Skeletal muscle satellite cell (primary cell): ENCODE data around the gene HDAC9.

Source experiments
- H3K27me3 ChIP-seq: 2 replicates; pipeline ENCODE4 v1.7.0; 2013; ENCODE audit warnings: low read length; ENCODE audit not compliant: control insufficient read depth, insufficient read depth
- H3K36me3 ChIP-seq: 2 replicates; pipeline ENCODE4 v1.7.0; 2013; ENCODE audit warnings: mild to moderate bottlenecking, control low read depth, low read length; ENCODE audit not compliant: insufficient read depth
- H3K4me1 ChIP-seq: 2 replicates; pipeline ENCODE4 v1.7.0; 2013; ENCODE audit warnings: low read length; ENCODE audit not compliant: control insufficient read depth, insufficient read depth
- H3K4me2 ChIP-seq: 2 replicates; pipeline ENCODE4 v1.7.0; 2013; ENCODE audit warnings: mild to moderate bottlenecking, low read length
- H3K4me3 ChIP-seq: 2 replicates; pipeline ENCODE4 v1.7.0; 2013; ENCODE audit warnings: low read length
- H3K9ac ChIP-seq: 2 replicates; pipeline ENCODE4 v1.7.0; 2013; ENCODE audit warnings: mild to moderate bottlenecking, low read depth, low read length, moderate library complexity
- H3K9me3 ChIP-seq: replicated peaks from 2 replicates; pipeline ENCODE4 v1.7.0; 2013; ENCODE audit warnings: mild to moderate bottlenecking, control low read depth, low read length

HDAC9 gene

DNA sequence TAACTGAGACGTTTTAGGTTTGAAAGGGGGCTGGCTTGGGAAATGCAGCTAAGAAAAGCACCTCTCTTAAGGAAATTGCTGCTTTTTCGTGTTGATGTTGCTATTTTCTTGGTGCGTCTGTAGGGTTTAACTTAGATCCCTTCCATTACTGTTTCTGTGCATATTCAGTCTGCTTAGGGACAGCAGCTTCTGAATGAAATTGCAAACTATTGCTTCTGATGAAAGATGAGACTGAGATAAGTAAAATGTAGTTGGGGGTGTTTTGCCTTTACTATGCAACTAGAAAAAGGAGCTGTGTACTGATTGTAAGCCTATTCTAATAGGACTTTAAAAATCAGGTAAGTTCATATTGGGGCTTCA, 772 bp downstream of the HDAC9 start:
- Histone ChIP-seq H3K4me3 (peak overlapping the region; percentile 57), H3K9me3 (no peaks in the 10 kb centered on the region), H3K36me3 (no peaks in the 10 kb centered on the region), H3K4me2 (peak overlapping the region; percentile 74), H3K27me3 (no peaks in the 10 kb centered on the region), H3K4me1 (peaks cover 13% of the 10 kb centered on the region), H3K9ac (peak overlapping the region; percentile 68)

DNA sequence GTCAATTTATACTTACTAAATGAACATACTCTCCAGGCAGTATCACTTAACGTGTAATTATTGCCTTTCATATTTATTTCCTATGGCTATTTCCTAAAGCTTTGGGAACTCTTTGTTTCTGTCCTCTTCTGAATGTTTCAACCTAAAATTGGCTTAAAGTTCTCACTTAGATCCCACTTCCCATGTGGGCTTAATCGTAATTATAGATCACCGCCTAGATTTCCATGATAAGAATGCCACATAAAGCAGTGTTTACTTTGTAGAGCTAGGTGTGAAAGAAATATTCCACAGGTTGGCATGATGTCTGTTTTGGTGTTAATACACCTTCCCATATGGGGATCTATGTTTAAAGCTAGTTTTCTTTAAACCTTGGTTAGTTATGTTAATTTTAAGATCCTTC, 1.5 kb downstream of the HDAC9 start:
- no peak overlapping the region for H3K9ac ChIP-seq
- H3K4me1 ChIP-seq, result peaks cover 13% of the 10 kb centered on the region
- no peaks in the 10 kb centered on the region for H3K27me3 ChIP-seq
- no peaks in the 10 kb centered on the region for H3K36me3 ChIP-seq
- H3K4me2 ChIP-seq, result no peak overlapping the region
- H3K9me3 ChIP-seq, result no peaks in the 10 kb centered on the region
- no peak overlapping the region for H3K4me3 ChIP-seq

- H3K36me3 ChIP-seq, result no peaks in the 10 kb centered on the region
Measured at GRCh38 chr7:18497800-18498199, 2.3 kb downstream of the HDAC9 start.

GRCh38 chr7:18498341-18498740, 2.8 kb downstream of the HDAC9 start:
- H3K4me2 ChIP-seq, result no peak overlapping the region
- H3K4me1 ChIP-seq, result peaks cover 13% of the 10 kb centered on the region
- no peak overlapping the region for H3K4me3 ChIP-seq
- H3K27me3 ChIP-seq, result no peaks in the 10 kb centered on the region
- H3K9me3 ChIP-seq, result no peaks in the 10 kb centered on the region
- H3K36me3 ChIP-seq, result no peaks in the 10 kb centered on the region
- no peak overlapping the region for H3K9ac ChIP-seq

More at GRCh38 chr7:18497800-18498199, 2.3 kb downstream of the HDAC9 start:
- no peak overlapping the region for H3K4me3 ChIP-seq
- no peak overlapping the region for H3K4me2 ChIP-seq
- H3K4me1 ChIP-seq, result peaks cover 13% of the 10 kb centered on the region
- no peaks in the 10 kb centered on the region for H3K9me3 ChIP-seq
- H3K27me3 ChIP-seq, result no peaks in the 10 kb centered on the region
- no peak overlapping the region for H3K9ac ChIP-seq

- no peak overlapping the region for H3K4me2 ChIP-seq
- no peaks in the 10 kb centered on the region for H3K27me3 ChIP-seq
- no peak overlapping the region for H3K4me3 ChIP-seq
- no peaks in the 10 kb centered on the region for H3K36me3 ChIP-seq
- no peak overlapping the region for H3K9ac ChIP-seq
- peaks cover 13% of the 10 kb centered on the region for H3K4me1 ChIP-seq
- H3K9me3 ChIP-seq, result no peaks in the 10 kb centered on the region
Measured at GRCh38 chr7:18499407-18500177, 4.0 kb downstream of the HDAC9 start.

- Histone ChIP-seq H3K4me2 (no peak overlapping the region), H3K36me3 (no peaks in the 10 kb centered on the region), H3K4me1 (peaks cover 18% of the 10 kb centered on the region), H3K27me3 (no peaks in the 10 kb centered on the region), H3K4me3 (no peak overlapping the region), H3K9ac (no peak overlapping the region), H3K9me3 (no peaks in the 10 kb centered on the region)
Measured at GRCh38 chr7:18503126-18503866, 7.7 kb downstream of the HDAC9 start.

- Histone ChIP-seq H3K4me3 (no peak overlapping the region), H3K27me3 (no peaks in the 10 kb centered on the region), H3K9me3 (no peaks in the 10 kb centered on the region), H3K4me1 (peaks cover 33% of the 10 kb centered on the region), H3K4me2 (no peak overlapping the region), H3K36me3 (no peaks in the 10 kb centered on the region), H3K9ac (no peak overlapping the region)
Measured at GRCh38 chr7:18504965-18505364, 9.4 kb downstream of the HDAC9 start.

DNA sequence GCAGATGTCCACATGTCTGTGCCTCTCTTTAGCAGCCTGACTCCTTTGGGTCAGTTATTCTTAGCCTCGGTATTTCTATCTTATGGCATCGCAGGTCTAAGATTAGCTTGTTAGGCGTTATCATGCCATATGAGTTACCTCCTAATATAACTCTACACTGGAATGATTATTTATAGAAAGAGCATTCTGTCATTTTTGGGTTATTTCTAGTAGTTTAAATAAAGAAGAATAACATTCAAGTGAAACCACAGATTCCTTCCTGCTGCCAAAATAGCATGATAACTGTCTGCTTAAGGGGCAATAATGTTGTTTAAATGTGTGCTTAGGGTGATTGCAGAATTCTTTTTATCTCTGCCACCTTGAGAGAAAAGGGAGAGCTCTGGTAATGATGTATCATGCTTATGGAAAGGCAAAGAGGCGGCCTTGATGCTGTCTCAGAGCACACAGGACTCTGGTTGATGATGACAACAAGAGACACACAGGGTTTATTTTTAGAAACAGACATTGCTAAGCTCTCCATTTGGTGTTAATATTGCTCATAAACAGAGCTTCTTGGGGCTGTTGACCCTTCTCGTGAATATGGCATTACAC, 10.4 kb downstream of the HDAC9 start:
- no peaks in the 10 kb centered on the region for H3K9me3 ChIP-seq
- H3K9ac ChIP-seq, result peak overlapping the region; percentile 29
- H3K4me1 ChIP-seq, result peaks cover 40% of the 10 kb centered on the region

DNA sequence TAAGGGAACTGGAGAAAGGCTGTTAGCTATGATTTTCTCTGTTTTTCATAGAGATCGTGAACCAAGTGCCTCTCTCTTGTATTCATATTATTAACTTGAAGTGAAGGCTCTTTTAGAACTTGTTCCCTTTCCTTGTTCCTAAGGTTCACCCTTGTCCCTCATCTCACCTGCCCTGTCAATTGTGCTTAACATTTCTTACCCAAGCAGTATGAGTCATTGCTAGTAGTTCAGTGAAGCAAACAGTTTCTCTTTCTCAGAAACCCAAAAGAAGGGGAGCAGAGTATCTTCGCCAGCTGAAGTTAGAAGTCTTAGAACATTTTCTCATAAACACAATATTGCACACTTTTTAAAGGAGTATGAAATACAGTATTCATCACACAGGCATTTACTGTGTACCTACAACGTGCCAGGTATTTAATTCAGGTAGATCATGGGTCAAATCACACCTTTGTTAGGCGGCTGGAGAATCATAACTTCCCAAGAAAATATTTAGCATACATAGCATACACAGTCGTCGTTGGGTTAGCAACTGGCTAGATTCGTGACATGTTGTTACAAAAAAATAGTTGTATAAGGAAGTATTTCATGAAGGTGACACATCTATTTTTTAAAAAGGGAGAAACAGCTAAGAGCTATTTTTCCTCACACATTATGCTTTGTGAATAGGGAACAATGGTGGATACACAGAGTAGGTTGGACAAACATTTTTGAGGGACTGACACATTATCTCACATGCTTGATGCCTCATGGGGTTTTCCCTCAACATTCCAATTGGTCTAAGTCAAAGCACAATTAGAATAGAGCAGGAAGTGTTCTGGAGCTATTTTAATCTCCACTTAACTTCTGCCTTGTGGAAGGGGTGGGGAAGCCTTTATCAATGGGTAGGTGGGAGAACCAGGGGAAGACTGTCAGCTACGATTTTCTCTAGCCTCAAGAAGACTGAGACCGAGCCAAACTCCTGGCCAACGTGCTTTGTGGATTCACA, 13.2 kb downstream of the HDAC9 start:
- H3K4me3 ChIP-seq, result peak overlapping the region; percentile 68
- peaks cover 40% of the 10 kb centered on the region for H3K4me1 ChIP-seq
- H3K9me3 ChIP-seq, result no peaks in the 10 kb centered on the region
- H3K9ac ChIP-seq, result peak overlapping the region; percentile 84
- no peaks in the 10 kb centered on the region for H3K27me3 ChIP-seq
- peak overlapping the region; percentile 69 for H3K4me2 ChIP-seq
- H3K36me3 ChIP-seq, result no peaks in the 10 kb centered on the region

More for the DNA sequence above, 10.4 kb downstream of the HDAC9 start:
- Histone ChIP-seq H3K36me3 (no peaks in the 10 kb centered on the region), H3K4me2 (peak overlapping the region; percentile 1), H3K27me3 (no peaks in the 10 kb centered on the region), H3K4me3 (no peak overlapping the region)

- peaks cover 40% of the 10 kb centered on the region for H3K4me1 ChIP-seq
Measured at GRCh38 chr7:18509481-18509880, 13.9 kb downstream of the HDAC9 start.

More at GRCh38 chr7:18509481-18509880, 13.9 kb downstream of the HDAC9 start:
- Histone ChIP-seq H3K9me3 (no peaks in the 10 kb centered on the region), H3K36me3 (no peaks in the 10 kb centered on the region), H3K9ac (peak overlapping the region; percentile 84), H3K27me3 (no peaks in the 10 kb centered on the region), H3K4me2 (peak overlapping the region; percentile 69), H3K4me3 (peak overlapping the region; percentile 68)
